Tibial nerve (tissue), 4 donors: Measurements from ENCODE around the gene AASDH. TPM values are rescaled to one million over a fixed set of nuclear protein-coding genes. Genes with fewer than 3 reads are reported as not detected.

ENCODE experiments used
- DNase-seq, 2 donors: peaks; one replicate each; pipeline ENCODE4 v3.0.0-alpha.2; 2019; ENCODE audit warnings: low spot score in 2 of 2
- H3K27ac ChIP-seq, 4 donors: fragments of 200-600 bp; sonication (generic) in 3 of 4; one replicate each; pipeline ENCODE4 v1.5.1; 2017 to 2019; ENCODE audit warnings: mild to moderate bottlenecking in 1 of 4
- H3K27me3 ChIP-seq, 2 donors: fragments of 200-600 bp; sonication (generic) in 1 of 2; one replicate each; pipeline versions ENCODE4 v1.5.1 to v1.6.0; 2017 to 2019
- H3K36me3 ChIP-seq, 3 donors: fragments of 200-600 bp; sonication (generic); one replicate each; pipeline ENCODE4 v1.5.1; 2018 to 2019
- H3K4me1 ChIP-seq, 4 donors: fragments of 200-600 bp; sonication (generic) in 3 of 4; one replicate each; pipeline ENCODE4 v1.5.1; 2017 to 2019
- H3K4me3 ChIP-seq, 4 donors: fragments of 200-600 bp; sonication (generic) in 3 of 4; one replicate each; pipeline ENCODE4 v1.5.1; 2017 to 2019; ENCODE audit warnings: mild to moderate bottlenecking in 1 of 4, moderate library complexity in 1 of 4
- H3K9me3 ChIP-seq, 4 donors: fragments of 200-600 bp; sonication (generic) in 3 of 4; one replicate each; pipeline ENCODE4 v1.5.1; 2017 to 2019
- CTCF ChIP-seq, 5 experiments: fragments of 200-600 bp in 3 of 5; fragments of 450-650 bp in 2 of 5; sonication (generic) in 3 of 5; IDR thresholded peaks; one replicate each; pipeline ENCODE4 v1.5.1; 2016 to 2019; ENCODE audit warnings: antibody characterized with exemption in 5 of 5, mild to moderate bottlenecking in 3 of 5, moderate library complexity in 2 of 5
- EP300 ChIP-seq, 2 donors: sonication (generic); formaldehyde crosslinking; IDR thresholded peaks; one replicate each; pipeline ENCODE4 v1.6.1; 2017; ENCODE audit warnings: antibody characterized with exemption in 2 of 2, mild to moderate bottlenecking in 1 of 2
- POLR2A ChIP-seq, 2 donors: fragments of 450-650 bp; IDR thresholded peaks; one replicate each; pipeline ENCODE4 v1.6.1; 2017; ENCODE audit warnings: antibody characterized with exemption in 2 of 2, mild to moderate bottlenecking in 2 of 2, moderate library complexity in 2 of 2
- WGBS, 2 donors: methylation state at CpG; one replicate each; pipeline ENCODE4 v1.1.5; 2018; 5-methylcytosine and 5-hydroxymethylcytosine counted together
- total RNA-seq, 4 donors: library from RNA; depleted of rRNA; stranded (reverse); fragments of >200 nt; gene quantifications; one replicate each; pipeline ENCODE4 v1.1.0, GENCODE V29; 2016

The AASDH gene
- total RNA-seq, 4 donors from 2014 or later: 8.4 to 15.3 (median 12.3) TPM

- 50 to 54% methylated on average over 3 of the region's 3 CpGs for WGBS, 2 donors
- H3K4me3 ChIP-seq: no peak overlapping the region
- H3K27me3 ChIP-seq: no peaks in the 10 kb centered on the region
- TF ChIP-seq CTCF (IDR thresholded peaks at IDR 0.05) (no peak), EP300 (IDR thresholded peaks at IDR 0.05) (no peak), POLR2A (IDR thresholded peaks at IDR 0.05) (no peak)
- no peak overlapping the region for H3K27ac ChIP-seq
- DNase-seq: no peak
- peaks cover 0 to 13% (median 0%) of the 10 kb centered on the region in 4 donors for H3K4me1 ChIP-seq
- no peaks in the 10 kb centered on the region for H3K9me3 ChIP-seq
- H3K36me3 ChIP-seq: no peaks in the 10 kb centered on the region
Observed at GRCh38 chr4:56302760-56303159, 84.5 kb downstream of the AASDH start.

GRCh38 chr4:56301997-56302496 lies 85.2 kb downstream of the AASDH start:
- DNase-seq: no peak
- Histone ChIP-seq H3K4me1 (peaks cover 0 to 13% (median 0%) of the 10 kb centered on the region in 4 donors), H3K27me3 (no peaks in the 10 kb centered on the region), H3K27ac (peak overlapping the region in 1 of 4 donors; percentile 58), H3K4me3 (no peak overlapping the region), H3K9me3 (no peaks in the 10 kb centered on the region), H3K36me3 (no peaks in the 10 kb centered on the region)
- TF ChIP-seq EP300 (IDR thresholded peaks at IDR 0.05) (no peak), CTCF (IDR thresholded peaks at IDR 0.05) (no peak), POLR2A (IDR thresholded peaks at IDR 0.05) (no peak)
- WGBS, 2 donors: 52 to 55% methylated on average over 8 of the region's 8 CpGs

- Histone ChIP-seq H3K27me3 (no peaks in the 10 kb centered on the region), H3K9me3 (no peaks in the 10 kb centered on the region), H3K4me3 (peak overlapping the region in 1 of 4 donors; percentile 6), H3K27ac (peak overlapping the region in 1 of 4 donors; percentile 58), H3K36me3 (no peaks in the 10 kb centered on the region), H3K4me1 (peaks cover 0 to 13% (median 0%) of the 10 kb centered on the region in 4 donors)
- 19 to 20% methylated on average over 10 of the region's 10 CpGs for WGBS, 2 donors
- DNase-seq: peak; percentile 40 to 42
- TF ChIP-seq POLR2A (IDR thresholded peaks at IDR 0.05): no peak
- peak; percentile 59 to 83 (median 73) for TF ChIP-seq CTCF (IDR thresholded peaks at IDR 0.05)
Observed at GRCh38 chr4:56301181-56301996, 85.9 kb downstream of the AASDH start.

- no peak for DNase-seq
- Histone ChIP-seq H3K4me3 (no peak overlapping the region), H3K27ac (no peak overlapping the region), H3K4me1 (peaks cover 0 to 13% (median 0%) of the 10 kb centered on the region in 4 donors), H3K9me3 (no peaks in the 10 kb centered on the region), H3K36me3 (no peaks in the 10 kb centered on the region), H3K27me3 (no peaks in the 10 kb centered on the region)
- TF ChIP-seq CTCF (IDR thresholded peaks at IDR 0.05) (no peak), EP300 (IDR thresholded peaks at IDR 0.05) (no peak), POLR2A (IDR thresholded peaks at IDR 0.05) (no peak)
- 78 to 88% methylated on average over 3 of the region's 3 CpGs for WGBS, 2 donors
Observed at GRCh38 chr4:56298236-56298635, 89.1 kb downstream of the AASDH start.

- no peaks in the 10 kb centered on the region for H3K36me3 ChIP-seq
- no peak for DNase-seq
- TF ChIP-seq EP300 (IDR thresholded peaks at IDR 0.05): no peak
- no peak for TF ChIP-seq POLR2A (IDR thresholded peaks at IDR 0.05)
- TF ChIP-seq CTCF (IDR thresholded peaks at IDR 0.05): no peak
- no peak overlapping the region for H3K4me3 ChIP-seq
- no peaks in the 10 kb centered on the region for H3K9me3 ChIP-seq
- WGBS, 2 donors: 55 to 57% methylated on average over 2 of the region's 2 CpGs
- peaks cover 0 to 13% (median 0%) of the 10 kb centered on the region in 4 donors for H3K4me1 ChIP-seq
- no peak overlapping the region for H3K27ac ChIP-seq
- H3K27me3 ChIP-seq: no peaks in the 10 kb centered on the region
Observed at GRCh38 chr4:56297776-56298175, 89.5 kb downstream of the AASDH start.
